HepG2 (cell line): ENCODE results near the gene PRSS33. TPM values are rescaled to one million over a fixed set of nuclear protein-coding genes. Genes with fewer than 3 reads are reported as not detected.

ENCODE experiments used
- FOXO1 ChIP-seq: sonication (generic); formaldehyde crosslinking; IDR thresholded peaks from 2 replicates; pipeline ENCODE4 v1.4.0; 2020; ENCODE audit warnings: missing genetic modification reagents
- GABPA ChIP-seq, 2 experiments: IDR thresholded peaks; 2 replicates each; pipeline ENCODE4 v1.6.1; 2011 to 2016; ENCODE audit warnings: low read depth in 2 of 2, low read length in 1 of 2, missing biosample characterization in 1 of 2, missing genetic modification characterization in 1 of 2
- ISL2 ChIP-seq: sonication (generic); formaldehyde crosslinking; IDR thresholded peaks from 2 replicates; pipeline ENCODE4 v1.5.0; 2020; ENCODE audit warnings: missing genetic modification reagents
- ISX ChIP-seq: sonication (generic); formaldehyde crosslinking; conservative IDR thresholded peaks from 2 replicates; pipeline ENCODE4 v1.5.0; 2020; ENCODE audit warnings: missing genetic modification reagents
- KLF12 ChIP-seq: sonication (generic); formaldehyde crosslinking; IDR thresholded peaks from 2 replicates; pipeline ENCODE4 v1.4.0; 2020; ENCODE audit warnings: missing genetic modification reagents, borderline replicate concordance
- MEIS1 ChIP-seq: sonication (generic); formaldehyde crosslinking; IDR thresholded peaks from 2 replicates; pipeline ENCODE4 v1.9.0; 2021; ENCODE audit warnings: mild to moderate bottlenecking, missing genetic modification reagents, moderate library complexity, borderline replicate concordance
- NR3C1 ChIP-seq: sonication (generic); formaldehyde crosslinking; IDR thresholded peaks from 2 replicates; pipeline ENCODE4 v1.4.0; 2020; ENCODE audit warnings: missing genetic modification reagents
- SIX4 ChIP-seq: sonication (generic); formaldehyde crosslinking; IDR thresholded peaks from 2 replicates; pipeline ENCODE4 v1.4.0; 2020; ENCODE audit warnings: missing genetic modification reagents
- ZMYM2 ChIP-seq: sonication (generic); formaldehyde crosslinking; IDR thresholded peaks from 2 replicates; pipeline ENCODE4 v1.8.0; 2022; ENCODE audit warnings: mild to moderate bottlenecking, missing genetic modification reagents
- ZNF230 ChIP-seq: sonication (generic); formaldehyde crosslinking; IDR thresholded peaks from 2 replicates; pipeline ENCODE4 v1.4.0; 2020; ENCODE audit warnings: mild to moderate bottlenecking, missing genetic modification reagents
- ZNF234 ChIP-seq: sonication (generic); formaldehyde crosslinking; conservative IDR thresholded peaks from 2 replicates; pipeline ENCODE4 v1.5.1; 2020; ENCODE audit warnings: mild to moderate bottlenecking, missing genetic modification reagents
- ZNF260 ChIP-seq: sonication (generic); formaldehyde crosslinking; IDR thresholded peaks from 2 replicates; pipeline ENCODE4 v1.4.0; 2020; ENCODE audit warnings: missing genetic modification reagents, low read depth, mild to moderate bottlenecking, borderline replicate concordance
- ZNF382 ChIP-seq: sonication (generic); formaldehyde crosslinking; IDR thresholded peaks from 2 replicates; pipeline ENCODE4 v1.5.0; 2020; ENCODE audit warnings: missing genetic modification reagents, mild to moderate bottlenecking, borderline replicate concordance
- ZNF468 ChIP-seq: sonication (generic); formaldehyde crosslinking; IDR thresholded peaks from 2 replicates; pipeline ENCODE4 v1.8.0; 2022; ENCODE audit warnings: mild to moderate bottlenecking, moderate library complexity, missing genetic modification reagents
- ZNF501 ChIP-seq: sonication (generic); formaldehyde crosslinking; IDR thresholded peaks from 2 replicates; pipeline ENCODE4 v1.5.1; 2020; ENCODE audit warnings: mild to moderate bottlenecking, moderate library complexity, missing genetic modification reagents
- ZNF552 ChIP-seq: sonication (generic); formaldehyde crosslinking; IDR thresholded peaks from 2 replicates; pipeline ENCODE4 v1.9.0; 2022; ENCODE audit warnings: missing genetic modification reagents, mild to moderate bottlenecking, borderline replicate concordance
- ZNF558 ChIP-seq: sonication (generic); formaldehyde crosslinking; IDR thresholded peaks from 2 replicates; pipeline ENCODE4 v1.9.0; 2022; ENCODE audit warnings: mild to moderate bottlenecking, missing genetic modification reagents, borderline replicate concordance
- ZSCAN12 ChIP-seq: sonication (generic); formaldehyde crosslinking; IDR thresholded peaks from 2 replicates; pipeline ENCODE4 v1.9.0; 2021; ENCODE audit warnings: mild to moderate bottlenecking, missing genetic modification reagents
- ZSCAN21 ChIP-seq: sonication (generic); formaldehyde crosslinking; IDR thresholded peaks from 2 replicates; pipeline ENCODE4 v1.8.0; 2022; ENCODE audit warnings: mild to moderate bottlenecking, missing genetic modification reagents, moderate library complexity, borderline replicate concordance
- polyA plus RNA-seq, 8 experiments: library from polyadenylated mRNA; depleted of rRNA in 3 of 8; stranded (reverse) in 7 of 8; unstranded in 1 of 8; fragments of >200 nt; fragmentation: Illumina TruSeq in 4 of 8; extraction: Trizol in 4 of 8; gene quantifications; 2 replicates each; pipeline versions ENCODE4 v1.2.1 to v1.2.3, GENCODE V29; 2011 to 2016; ENCODE audit warnings: low read depth in 4 of 8, missing spikeins in 1 of 8, mixed read lengths in 1 of 8; ENCODE audit not compliant: insufficient read depth in 1 of 8
- total RNA-seq, 5 experiments: library from RNA; depleted of rRNA; stranded (reverse); fragments of >200 nt; fragmentation: Illumina TruSeq; extraction: Trizol; gene quantifications; 2 replicates each; pipeline ENCODE4 v1.2.3, GENCODE V29; 2016; ENCODE audit warnings: low read depth in 1 of 5
- TF ChIP-seq, protein P1 (sequence below), 2 experiments: sonication (generic) in 1 of 2; formaldehyde crosslinking in 1 of 2; IDR thresholded peaks; 2 replicates each; pipeline versions ENCODE4 v1.4.0 to v1.6.1; 2018 to 2020; ENCODE audit warnings: missing genetic modification reagents in 2 of 2, borderline replicate concordance in 1 of 2, low read depth in 1 of 2, mild to moderate bottlenecking in 1 of 2, missing biosample characterization in 1 of 2
- TF ChIP-seq, protein P2 (sequence below): sonication (generic); formaldehyde crosslinking; IDR thresholded peaks from 2 replicates; pipeline ENCODE4 v1.9.0; 2021; ENCODE audit warnings: missing genetic modification reagents, mild to moderate bottlenecking, borderline replicate concordance
- TF ChIP-seq, protein P3 (sequence below): sonication (generic); formaldehyde crosslinking; IDR thresholded peaks from 2 replicates; pipeline ENCODE4 v1.8.0; 2022; ENCODE audit warnings: mild to moderate bottlenecking, missing genetic modification reagents; ENCODE audit not compliant: insufficient replicate concordance

PRSS33 gene
- total and polyA plus RNA-seq, 2 of the 13 experiments (the other 11 are each of a cell fraction or from before 2014, with no cell fraction given) = not detected

DNA sequence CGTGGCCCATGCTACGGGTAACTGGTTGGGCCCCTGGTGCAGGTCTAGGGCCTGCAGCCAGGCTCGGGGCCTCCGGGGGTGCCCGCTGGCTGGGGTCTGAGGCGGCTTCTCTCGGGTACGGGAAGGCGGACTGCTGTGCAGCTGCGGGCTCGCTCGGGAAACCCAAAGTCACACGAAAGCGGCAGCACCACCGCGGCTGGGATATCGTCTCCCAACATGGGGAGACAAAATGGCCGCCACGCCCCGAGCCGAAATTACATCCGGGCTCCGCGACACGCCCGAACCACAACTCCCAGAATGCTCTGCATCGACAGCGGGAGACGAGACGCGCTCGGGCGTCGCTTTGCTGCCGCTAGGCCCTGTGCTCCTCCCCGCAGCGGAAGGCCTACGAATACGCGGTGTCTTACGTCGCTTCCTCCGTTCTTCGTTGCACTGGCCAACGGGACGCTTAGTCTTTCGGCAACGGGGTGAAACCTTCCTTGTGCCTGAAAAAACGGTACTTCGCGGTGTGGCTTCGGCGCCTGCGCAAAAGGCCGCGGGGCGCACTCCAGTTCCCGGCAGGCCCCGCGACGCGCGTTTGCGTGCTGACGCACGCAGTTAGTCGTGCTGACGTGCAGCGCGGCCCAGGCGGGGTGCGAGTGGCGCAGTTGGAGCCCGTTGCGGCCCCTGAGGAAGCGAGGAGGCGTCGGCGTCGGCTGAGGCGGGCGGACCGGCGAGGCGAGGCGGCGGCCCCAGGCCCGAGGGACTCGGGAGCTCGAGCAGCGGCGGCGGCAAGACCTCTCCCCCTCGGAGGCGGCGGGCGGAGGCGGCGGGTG is 35.1 kb downstream of the PRSS33 start, which contains the start of gene SRRM2 (continued):
- TF ChIP-seq ZNF552 (CRISPR knock-in tag) = no peak
- TF ChIP-seq ZNF558 (CRISPR knock-in tag) = peak; percentile 54; the same call in 1 of the 2 replicates
- TF ChIP-seq ZNF468 (CRISPR knock-in tag) = no peak
- peak; percentile 76; the same call in 1 of the 2 replicates for TF ChIP-seq ISL2 (CRISPR knock-in tag)
- peak; percentile 81 for TF ChIP-seq ZSCAN21 (CRISPR knock-in tag)
- TF ChIP-seq KLF12 (CRISPR knock-in tag) = peak; percentile 91; the same call in 1 of the 2 replicates
- peak; percentile 95 for TF ChIP-seq ZNF230 (CRISPR knock-in tag)
- TF ChIP-seq ZNF260 = no peak
- no peak for TF ChIP-seq ZNF382 (CRISPR knock-in tag)
- TF ChIP-seq ISX = peak; percentile 75; the same call in 1 of the 2 replicates
- no peak for TF ChIP-seq NR3C1 (CRISPR knock-in tag)
- TF ChIP-seq SIX4 (CRISPR knock-in tag) = peak; percentile 9; the same call in 1 of the 2 replicates
- peak; percentile 96 for TF ChIP-seq ZNF501 (CRISPR knock-in tag)
- TF ChIP-seq ZSCAN12 = 0 out of 2 replicates have a peak, but pooled peaks have one; percentile 13
- TF ChIP-seq GABPA (IDR thresholded peaks at IDR 0.05; ENCODE audit: low read depth, low read length) = peak; percentile 53
- TF ChIP-seq GABPA (CRISPR knock-in tag; IDR thresholded peaks at IDR 0.05; ENCODE audit: low read depth) = peak; percentile 86
- TF ChIP-seq, protein P1, sequence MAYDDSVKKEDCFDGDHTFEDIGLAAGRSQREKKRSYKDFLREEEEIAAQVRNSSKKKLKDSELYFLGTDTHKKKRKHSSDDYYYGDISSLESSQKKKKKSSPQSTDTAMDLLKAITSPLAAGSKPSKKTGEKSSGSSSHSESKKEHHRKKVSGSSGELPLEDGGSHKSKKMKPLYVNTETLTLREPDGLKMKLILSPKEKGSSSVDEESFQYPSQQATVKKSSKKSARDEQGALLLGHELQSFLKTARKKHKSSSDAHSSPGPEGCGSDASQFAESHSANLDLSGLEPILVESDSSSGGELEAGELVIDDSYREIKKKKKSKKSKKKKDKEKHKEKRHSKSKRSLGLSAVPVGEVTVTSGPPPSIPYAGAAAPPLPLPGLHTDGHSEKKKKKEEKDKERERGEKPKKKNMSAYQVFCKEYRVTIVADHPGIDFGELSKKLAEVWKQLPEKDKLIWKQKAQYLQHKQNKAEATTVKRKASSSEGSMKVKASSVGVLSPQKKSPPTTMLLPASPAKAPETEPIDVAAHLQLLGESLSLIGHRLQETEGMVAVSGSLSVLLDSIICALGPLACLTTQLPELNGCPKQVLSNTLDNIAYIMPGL (CRISPR knock-in tag; IDR thresholded peaks at IDR 0.05; ENCODE audit: borderline replicate concordance in 1 of 2, low read depth in 1 of 2) = peak; percentile 89 to 90
- TF ChIP-seq, protein P2, sequence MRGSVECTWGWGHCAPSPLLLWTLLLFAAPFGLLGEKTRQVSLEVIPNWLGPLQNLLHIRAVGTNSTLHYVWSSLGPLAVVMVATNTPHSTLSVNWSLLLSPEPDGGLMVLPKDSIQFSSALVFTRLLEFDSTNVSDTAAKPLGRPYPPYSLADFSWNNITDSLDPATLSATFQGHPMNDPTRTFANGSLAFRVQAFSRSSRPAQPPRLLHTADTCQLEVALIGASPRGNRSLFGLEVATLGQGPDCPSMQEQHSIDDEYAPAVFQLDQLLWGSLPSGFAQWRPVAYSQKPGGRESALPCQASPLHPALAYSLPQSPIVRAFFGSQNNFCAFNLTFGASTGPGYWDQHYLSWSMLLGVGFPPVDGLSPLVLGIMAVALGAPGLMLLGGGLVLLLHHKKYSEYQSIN (CRISPR knock-in tag) = peak; percentile 46; the same call in 1 of the 2 replicates
- no peak for TF ChIP-seq ZMYM2 (CRISPR knock-in tag)
- TF ChIP-seq FOXO1 (CRISPR knock-in tag) = 0 out of 2 replicates have a peak, but pooled peaks have one; percentile 4
- TF ChIP-seq MEIS1 (CRISPR knock-in tag) = no peak; the same call in 1 of the 2 replicates
- TF ChIP-seq, protein P3, sequence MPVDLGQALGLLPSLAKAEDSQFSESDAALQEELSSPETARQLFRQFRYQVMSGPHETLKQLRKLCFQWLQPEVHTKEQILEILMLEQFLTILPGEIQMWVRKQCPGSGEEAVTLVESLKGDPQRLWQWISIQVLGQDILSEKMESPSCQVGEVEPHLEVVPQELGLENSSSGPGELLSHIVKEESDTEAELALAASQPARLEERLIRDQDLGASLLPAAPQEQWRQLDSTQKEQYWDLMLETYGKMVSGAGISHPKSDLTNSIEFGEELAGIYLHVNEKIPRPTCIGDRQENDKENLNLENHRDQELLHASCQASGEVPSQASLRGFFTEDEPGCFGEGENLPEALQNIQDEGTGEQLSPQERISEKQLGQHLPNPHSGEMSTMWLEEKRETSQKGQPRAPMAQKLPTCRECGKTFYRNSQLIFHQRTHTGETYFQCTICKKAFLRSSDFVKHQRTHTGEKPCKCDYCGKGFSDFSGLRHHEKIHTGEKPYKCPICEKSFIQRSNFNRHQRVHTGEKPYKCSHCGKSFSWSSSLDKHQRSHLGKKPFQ (CRISPR knock-in tag) = peak; percentile 78
- 0 out of 2 replicates have a peak, but pooled peaks have one; percentile 86 for TF ChIP-seq ZNF234
